OCI-LY7 (cell line): Measurements from ENCODE around the gene AP4S1.

ENCODE experiments used
- CTCF ChIP-seq: fragments of 200-600 bp; sonication (generic); conservative IDR thresholded peaks from 2 replicates; pipeline ENCODE4 v1.5.1; 2014; ENCODE audit warnings: mild to moderate bottlenecking, antibody characterized with exemption, low read length, moderate library complexity, mixed read lengths
- EZH2phosphoT487 ChIP-seq: fragments of 200-600 bp; sonication (generic); IDR thresholded peaks from 2 replicates; pipeline ENCODE4 v1.6.1; 2018; ENCODE audit warnings: low read depth, borderline replicate concordance, mild to moderate bottlenecking, mixed run types, antibody characterized with exemption, low read length, moderate library complexity, mixed read lengths

DNA sequence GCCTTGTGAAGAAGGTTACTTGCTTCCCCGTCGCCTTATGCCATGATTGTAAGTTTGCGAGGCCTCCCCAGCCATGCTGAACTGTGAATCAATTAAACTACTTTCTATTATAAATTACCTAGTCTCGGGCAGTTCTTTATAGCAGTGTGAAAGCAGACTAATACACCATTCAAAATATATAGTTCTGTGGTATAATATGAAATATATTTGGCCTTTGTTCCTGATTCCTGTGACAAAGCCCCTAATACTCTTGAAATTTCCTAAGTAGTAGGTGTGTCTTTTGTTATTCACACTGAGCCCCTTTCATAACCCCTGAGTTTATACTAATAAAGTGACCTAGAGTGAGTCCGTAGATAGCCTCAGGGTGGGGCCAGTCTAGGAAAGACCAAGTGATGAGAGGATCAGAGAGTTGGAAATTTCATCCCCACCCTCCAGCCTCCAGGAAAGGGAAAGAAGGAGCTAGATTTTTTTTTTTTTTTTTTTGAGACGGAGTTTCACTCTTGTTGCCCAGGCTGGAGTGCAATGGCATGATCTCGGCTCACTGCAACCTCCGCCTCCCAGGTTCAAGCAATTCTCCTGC is 20.1 kb downstream of the AP4S1 start:
- no peak for TF ChIP-seq CTCF
- no peak for TF ChIP-seq EZH2phosphoT487
